Neural cell (in vitro differentiated cells): ENCODE data around the gene SWT1. TPM values are rescaled to one million over a fixed set of nuclear protein-coding genes. Genes with fewer than 3 reads are reported as not detected.

ENCODE experiments used
- H2AFZ ChIP-seq: fragments of 200-600, 300-800 bp; sonication (generic), shearing (Covaris generic); 2 replicates; pipeline ENCODE4 v1.6.0; 2014; ENCODE audit warnings: low read depth, mild to moderate bottlenecking, antibody characterized with exemption, low read length, moderate library complexity
- H3F3A ChIP-seq: fragments of 200-600 bp; shearing (Covaris generic); 2 replicates; pipeline ENCODE4 v1.6.1; 2016; ENCODE audit warnings: mild to moderate bottlenecking, moderate library complexity, mixed read lengths, antibody characterized with exemption, low read length; ENCODE audit not compliant: insufficient read depth, poor library complexity, severe bottlenecking
- H3K27ac ChIP-seq: fragments of 200-600, 300-800 bp; sonication (generic), shearing (Covaris generic); 2 replicates; pipeline ENCODE4 v1.5.1; 2014; ENCODE audit warnings: mild to moderate bottlenecking, low read length, moderate library complexity
- H3K27me3 ChIP-seq: fragments of 300-800, 200-600 bp; sonication (generic), shearing (Covaris generic); 2 replicates; pipeline ENCODE4 v1.6.0; 2014; ENCODE audit warnings: mild to moderate bottlenecking, low read depth, low read length, moderate library complexity; ENCODE audit not compliant: insufficient read depth
- H3K36me3 ChIP-seq: fragments of 300-800, 200-600 bp; sonication (generic), shearing (Covaris generic); 2 replicates; pipeline ENCODE4 v1.5.1; 2014; ENCODE audit warnings: mild to moderate bottlenecking, antibody characterized with exemption, low read length, moderate library complexity; ENCODE audit not compliant: insufficient read depth
- H3K4me2 ChIP-seq: fragments of 300-800, 200-600 bp; sonication (generic), shearing (Covaris generic); 2 replicates; pipeline ENCODE4 v1.6.0; 2014; ENCODE audit warnings: mild to moderate bottlenecking, low read length
- H3K4me3 ChIP-seq: fragments of 300-800, 200-600 bp; sonication (generic), shearing (Covaris generic); 2 replicates; pipeline ENCODE4 v1.5.1; 2014; ENCODE audit warnings: mild to moderate bottlenecking, low read length, moderate library complexity
- H3K79me2 ChIP-seq: fragments of 200-600 bp; shearing (Covaris generic); replicated peaks from 2 replicates; pipeline ENCODE4 v1.6.0; 2014; ENCODE audit warnings: mild to moderate bottlenecking, low read length, moderate library complexity; ENCODE audit not compliant: insufficient read depth
- H3K9ac ChIP-seq: fragments of 300-800, 200-600 bp; sonication (generic), shearing (Covaris generic); 2 replicates; pipeline ENCODE4 v1.6.1; 2016; ENCODE audit warnings: mild to moderate bottlenecking, low read length, mixed read lengths
- H3K9me2 ChIP-seq: fragments of 200-600 bp; shearing (Covaris generic); 2 replicates; pipeline ENCODE4 v1.6.1; 2016; ENCODE audit warnings: mild to moderate bottlenecking, low read length, mixed read lengths; ENCODE audit not compliant: insufficient read depth
- H3K9me3 ChIP-seq: fragments of 200-600, 300-800 bp; sonication (generic), shearing (Covaris generic); 2 replicates; pipeline ENCODE4 v1.6.1; 2016; ENCODE audit warnings: mild to moderate bottlenecking, mixed run types, low read length, moderate library complexity, mixed read lengths
- H4K20me1 ChIP-seq: fragments of 200-600 bp; shearing (Covaris generic); 2 replicates; pipeline ENCODE4 v1.6.1; 2016; ENCODE audit warnings: mild to moderate bottlenecking, mixed run types; ENCODE audit not compliant: insufficient read depth
- EP300 ChIP-seq: fragments of 450-650 bp; conservative IDR thresholded peaks from 2 replicates; pipeline ENCODE4 v1.6.1; 2014; ENCODE audit warnings: antibody characterized with exemption, mild to moderate bottlenecking, moderate library complexity; ENCODE audit not compliant: poor library complexity, severe bottlenecking
- EZH2 ChIP-seq: fragments of 200-600, 300-800 bp; shearing (Covaris generic), sonication (generic); IDR thresholded peaks from 2 replicates; pipeline ENCODE4 v1.6.1; 2014; ENCODE audit warnings: antibody characterized with exemption, low read length, borderline replicate concordance, mild to moderate bottlenecking; ENCODE audit not compliant: insufficient read depth, poor library complexity, severe bottlenecking
- MXI1 ChIP-seq: fragments of 450-650 bp; conservative IDR thresholded peaks from 2 replicates; pipeline ENCODE4 v1.6.1; 2014; ENCODE audit warnings: antibody characterized with exemption, mild to moderate bottlenecking; ENCODE audit not compliant: poor library complexity, severe bottlenecking
- POLR2AphosphoS5 ChIP-seq: IDR thresholded peaks from 2 replicates; pipeline ENCODE4 v1.6.1; 2012
- RAD21 ChIP-seq: fragments of 450-650 bp; conservative IDR thresholded peaks from 2 replicates; pipeline ENCODE4 v1.6.1; 2014; ENCODE audit warnings: antibody characterized with exemption, mild to moderate bottlenecking, moderate library complexity
- SMC3 ChIP-seq: fragments of 450-650 bp; conservative IDR thresholded peaks from 2 replicates; pipeline ENCODE4 v1.6.1; 2014; ENCODE audit warnings: antibody characterized with exemption, mild to moderate bottlenecking, moderate library complexity; ENCODE audit not compliant: poor library complexity
- TAF1 ChIP-seq: IDR thresholded peaks from 2 replicates; pipeline ENCODE4 v1.6.1; 2012; ENCODE audit warnings: low read depth
- polyA plus RNA-seq: library from polyadenylated mRNA; depleted of rRNA; stranded (reverse); fragments of >200 nt; gene quantifications from 2 replicates; pipeline ENCODE4 v1.2.3, GENCODE V29; 2014
- TF ChIP-seq, protein P1 (sequence below): IDR thresholded peaks from 2 replicates; pipeline ENCODE4 v1.6.1; 2012; ENCODE audit warnings: borderline replicate concordance
- TF ChIP-seq, protein P2 (sequence below): fragments of 450-650 bp; IDR thresholded peaks from 2 replicates; pipeline ENCODE4 v1.5.1; 2014; ENCODE audit warnings: antibody characterized with exemption, mild to moderate bottlenecking, moderate library complexity; ENCODE audit not compliant: poor library complexity, severe bottlenecking

Gene SWT1
- polyA plus RNA-seq, 1 donor from 2014 or later, result 9.3 TPM

DNA sequence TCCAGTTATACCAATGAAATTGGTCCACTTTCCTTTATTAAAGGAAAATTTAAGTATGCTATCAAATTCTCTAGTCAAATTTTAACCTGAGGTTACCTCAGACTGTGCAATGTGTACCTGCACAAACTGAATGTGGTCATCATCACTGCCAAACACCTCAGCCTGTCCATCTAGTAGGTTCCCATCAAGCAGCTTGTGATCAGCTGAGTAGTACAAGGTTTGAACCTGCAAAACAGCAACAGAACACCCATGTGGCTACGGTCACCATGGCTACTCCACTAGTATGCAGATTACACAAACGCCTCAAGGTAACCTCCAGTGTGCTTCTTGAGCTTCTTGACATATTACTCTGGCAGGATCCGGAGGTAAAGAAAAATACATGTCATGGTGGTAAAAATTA lies 148.5 kb downstream of the SWT1 start:
- peaks cover 16% of the 10 kb centered on the region for H3K79me2 ChIP-seq
- no peak overlapping the region for H3K27ac ChIP-seq
- H2AFZ ChIP-seq, result no peak overlapping the region
- no peaks in the 10 kb centered on the region for H3K9me3 ChIP-seq
- peaks cover 29% of the 10 kb centered on the region for H3K36me3 ChIP-seq
- no peaks in the 10 kb centered on the region for H3K9me2 ChIP-seq
- no peaks in the 10 kb centered on the region for H4K20me1 ChIP-seq
- H3K4me3 ChIP-seq, result no peak overlapping the region
- H3K27me3 ChIP-seq, result no peaks in the 10 kb centered on the region
- H3K4me2 ChIP-seq, result no peak overlapping the region
- no peak for TF ChIP-seq EZH2
- TF ChIP-seq, protein P1, sequence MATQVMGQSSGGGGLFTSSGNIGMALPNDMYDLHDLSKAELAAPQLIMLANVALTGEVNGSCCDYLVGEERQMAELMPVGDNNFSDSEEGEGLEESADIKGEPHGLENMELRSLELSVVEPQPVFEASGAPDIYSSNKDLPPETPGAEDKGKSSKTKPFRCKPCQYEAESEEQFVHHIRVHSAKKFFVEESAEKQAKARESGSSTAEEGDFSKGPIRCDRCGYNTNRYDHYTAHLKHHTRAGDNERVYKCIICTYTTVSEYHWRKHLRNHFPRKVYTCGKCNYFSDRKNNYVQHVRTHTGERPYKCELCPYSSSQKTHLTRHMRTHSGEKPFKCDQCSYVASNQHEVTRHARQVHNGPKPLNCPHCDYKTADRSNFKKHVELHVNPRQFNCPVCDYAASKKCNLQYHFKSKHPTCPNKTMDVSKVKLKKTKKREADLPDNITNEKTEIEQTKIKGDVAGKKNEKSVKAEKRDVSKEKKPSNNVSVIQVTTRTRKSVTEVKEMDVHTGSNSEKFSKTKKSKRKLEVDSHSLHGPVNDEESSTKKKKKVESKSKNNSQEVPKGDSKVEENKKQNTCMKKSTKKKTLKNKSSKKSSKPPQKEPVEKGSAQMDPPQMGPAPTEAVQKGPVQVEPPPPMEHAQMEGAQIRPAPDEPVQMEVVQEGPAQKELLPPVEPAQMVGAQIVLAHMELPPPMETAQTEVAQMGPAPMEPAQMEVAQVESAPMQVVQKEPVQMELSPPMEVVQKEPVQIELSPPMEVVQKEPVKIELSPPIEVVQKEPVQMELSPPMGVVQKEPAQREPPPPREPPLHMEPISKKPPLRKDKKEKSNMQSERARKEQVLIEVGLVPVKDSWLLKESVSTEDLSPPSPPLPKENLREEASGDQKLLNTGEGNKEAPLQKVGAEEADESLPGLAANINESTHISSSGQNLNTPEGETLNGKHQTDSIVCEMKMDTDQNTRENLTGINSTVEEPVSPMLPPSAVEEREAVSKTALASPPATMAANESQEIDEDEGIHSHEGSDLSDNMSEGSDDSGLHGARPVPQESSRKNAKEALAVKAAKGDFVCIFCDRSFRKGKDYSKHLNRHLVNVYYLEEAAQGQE, result no peak
- no peak for TF ChIP-seq RAD21
- no peak for TF ChIP-seq POLR2AphosphoS5
- no peak for TF ChIP-seq MXI1
- no peak for TF ChIP-seq SMC3
- no peak for TF ChIP-seq EP300
- TF ChIP-seq TAF1, result no peak
- TF ChIP-seq, protein P2, sequence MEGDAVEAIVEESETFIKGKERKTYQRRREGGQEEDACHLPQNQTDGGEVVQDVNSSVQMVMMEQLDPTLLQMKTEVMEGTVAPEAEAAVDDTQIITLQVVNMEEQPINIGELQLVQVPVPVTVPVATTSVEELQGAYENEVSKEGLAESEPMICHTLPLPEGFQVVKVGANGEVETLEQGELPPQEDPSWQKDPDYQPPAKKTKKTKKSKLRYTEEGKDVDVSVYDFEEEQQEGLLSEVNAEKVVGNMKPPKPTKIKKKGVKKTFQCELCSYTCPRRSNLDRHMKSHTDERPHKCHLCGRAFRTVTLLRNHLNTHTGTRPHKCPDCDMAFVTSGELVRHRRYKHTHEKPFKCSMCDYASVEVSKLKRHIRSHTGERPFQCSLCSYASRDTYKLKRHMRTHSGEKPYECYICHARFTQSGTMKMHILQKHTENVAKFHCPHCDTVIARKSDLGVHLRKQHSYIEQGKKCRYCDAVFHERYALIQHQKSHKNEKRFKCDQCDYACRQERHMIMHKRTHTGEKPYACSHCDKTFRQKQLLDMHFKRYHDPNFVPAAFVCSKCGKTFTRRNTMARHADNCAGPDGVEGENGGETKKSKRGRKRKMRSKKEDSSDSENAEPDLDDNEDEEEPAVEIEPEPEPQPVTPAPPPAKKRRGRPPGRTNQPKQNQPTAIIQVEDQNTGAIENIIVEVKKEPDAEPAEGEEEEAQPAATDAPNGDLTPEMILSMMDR, result no peak
- H3F3A ChIP-seq, result no peaks in the 10 kb centered on the region
- H3K9ac ChIP-seq, result no peak overlapping the region

DNA sequence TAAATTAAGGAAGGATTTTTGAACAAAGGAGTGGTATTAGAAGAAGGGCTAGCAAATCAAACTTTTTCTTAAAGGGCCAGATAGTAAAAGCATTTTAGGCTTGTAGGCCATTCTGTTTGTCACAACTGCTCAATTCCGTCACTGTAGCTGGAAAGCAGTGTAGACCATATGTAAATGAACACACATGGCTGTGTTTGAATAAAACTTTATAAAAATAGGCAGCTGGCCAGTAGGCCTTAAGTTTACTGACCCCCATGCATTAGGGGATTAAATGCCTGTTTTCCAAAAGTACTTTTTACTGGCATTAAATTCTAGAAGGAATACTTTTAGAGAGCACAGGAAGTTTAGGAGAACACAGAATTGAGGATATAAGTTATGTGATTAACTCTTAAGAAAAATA lies 151.2 kb downstream of the SWT1 start:
- Histone ChIP-seq H3K9me3 (no peaks in the 10 kb centered on the region), H3K79me2 (peaks cover 43% of the 10 kb centered on the region), H3K9ac (no peak overlapping the region), H2AFZ (no peak overlapping the region), H3K36me3 (peaks cover 20% of the 10 kb centered on the region), H3K4me3 (no peak overlapping the region), H3F3A (no peaks in the 10 kb centered on the region), H3K4me2 (no peak overlapping the region), H3K27me3 (no peaks in the 10 kb centered on the region), H3K9me2 (no peaks in the 10 kb centered on the region), H4K20me1 (peaks cover 4% of the 10 kb centered on the region), H3K27ac (no peak overlapping the region)
- no peak for TF ChIP-seq POLR2AphosphoS5

DNA sequence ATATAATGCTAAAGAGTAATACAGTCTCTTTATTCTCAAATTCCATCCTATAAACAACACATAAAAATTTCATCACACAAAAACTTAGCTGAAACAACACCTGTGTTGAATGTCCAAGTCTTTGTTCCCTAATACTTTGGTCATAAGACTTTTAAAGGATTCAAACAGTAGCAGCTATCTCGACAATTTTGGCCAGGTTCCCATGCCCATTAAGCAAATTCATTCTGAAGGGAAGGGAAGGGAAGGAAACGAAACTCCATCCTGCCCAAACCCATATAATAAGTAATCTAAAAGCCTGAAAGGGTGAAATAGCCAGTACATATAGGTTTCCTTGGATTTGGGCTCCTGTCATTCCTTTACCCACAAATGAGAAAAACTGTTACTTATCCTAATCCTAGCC lies 152.6 kb downstream of the SWT1 start:
- no peaks in the 10 kb centered on the region for H3K9me2 ChIP-seq
- no peak overlapping the region for H3K4me2 ChIP-seq
- TF ChIP-seq RAD21 (no peak), EP300 (no peak), MXI1 (no peak), TAF1 (no peak)
- H3K9me3 ChIP-seq, result no peaks in the 10 kb centered on the region
- H3K36me3 ChIP-seq, result peaks cover 13% of the 10 kb centered on the region
- no peak overlapping the region for H3K27ac ChIP-seq
- no peaks in the 10 kb centered on the region for H3F3A ChIP-seq
- peaks cover 17% of the 10 kb centered on the region for H4K20me1 ChIP-seq
- no peak overlapping the region for H2AFZ ChIP-seq
- H3K9ac ChIP-seq, result no peak overlapping the region
- H3K79me2 ChIP-seq, result peaks cover 57% of the 10 kb centered on the region
- H3K4me3 ChIP-seq, result no peak overlapping the region
- H3K27me3 ChIP-seq, result no peaks in the 10 kb centered on the region
